Right atrium auricular region (tissue), 2 donors: ENCODE data around the gene USP47. TPM values are rescaled to one million over a fixed set of nuclear protein-coding genes. Genes with fewer than 3 reads are reported as not detected.

Source experiments
- DNase-seq: peaks from one replicate; pipeline ENCODE4 v3.0.0-alpha.2; 2019; ENCODE audit warnings: low spot score
- H3K27ac ChIP-seq, 2 donors: fragments of 200-600 bp; sonication (generic); 1 replicate in 1 of 2; 2 replicates in 1 of 2; pipeline ENCODE4 v1.5.1; 2016 to 2019
- H3K27me3 ChIP-seq, 2 donors: fragments of 200-600 bp; sonication (generic); one replicate each; pipeline versions ENCODE4 v1.5.1 to v1.6.0; 2017 to 2019
- H3K36me3 ChIP-seq: fragments of 200-600 bp; sonication (generic); one replicate; pipeline ENCODE4 v1.5.1; 2016
- H3K4me1 ChIP-seq, 2 donors: fragments of 200-600 bp; sonication (generic); one replicate each; pipeline versions ENCODE4 v1.5.1 to v1.6.0; 2017 to 2019
- H3K4me3 ChIP-seq, 2 donors: fragments of 200-600 bp; sonication (generic); 1 replicate in 1 of 2; 2 replicates in 1 of 2; pipeline ENCODE4 v1.5.1; 2017 to 2019; ENCODE audit warnings: mild to moderate bottlenecking in 1 of 2, moderate library complexity in 1 of 2
- H3K9me3 ChIP-seq, 2 donors: fragments of 200-600 bp; sonication (generic); one replicate each; pipeline ENCODE4 v1.5.1; 2019
- CTCF ChIP-seq, 2 donors: fragments of 200-600 bp; sonication (generic); IDR thresholded peaks; one replicate each; pipeline ENCODE4 v1.5.1; 2019; ENCODE audit warnings: antibody characterized with exemption in 2 of 2
- total RNA-seq, 2 donors: library from RNA; depleted of rRNA; stranded (reverse); fragments of >200 nt; gene quantifications; one replicate each; pipeline ENCODE4 v1.1.0, GENCODE V29; 2016

Gene USP47
- total RNA-seq, 2 donors from 2014 or later = 58.7 to 61.3 TPM

- Histone ChIP-seq H3K4me3 (no peak overlapping the region), H3K36me3 (peaks cover 64% of the 10 kb centered on the region)
These were observed 110.3 kb downstream of the USP47 start for GRCh38 chr11:11952036-11952435.

GRCh38 chr11:11956006-11956405 is 114.2 kb downstream of the USP47 start:
- Histone ChIP-seq H3K4me1 (peaks cover 0 to 13% of the 10 kb centered on the region in 2 donors), H3K4me3 (no peak overlapping the region), H3K27me3 (no peaks in the 10 kb centered on the region), H3K9me3 (no peaks in the 10 kb centered on the region), H3K36me3 (peaks cover 46% of the 10 kb centered on the region), H3K27ac (no peak overlapping the region)
- no peak for DNase-seq
- no peak for TF ChIP-seq CTCF (IDR thresholded peaks at IDR 0.05)

More at GRCh38 chr11:11952036-11952435, 110.3 kb downstream of the USP47 start:
- H3K27me3 ChIP-seq = no peaks in the 10 kb centered on the region
- no peaks in the 10 kb centered on the region for H3K9me3 ChIP-seq
- TF ChIP-seq CTCF (IDR thresholded peaks at IDR 0.05) = no peak
- peaks cover 0 to 25% of the 10 kb centered on the region in 2 donors for H3K4me1 ChIP-seq
- H3K27ac ChIP-seq = no peak overlapping the region
- no peak for DNase-seq

GRCh38 chr11:11958403-11959231 is 116.8 kb downstream of the USP47 start:
- Histone ChIP-seq H3K27ac (peak overlapping the region in 1 of 2 donors; percentile 15), H3K36me3 (peaks cover 49% of the 10 kb centered on the region), H3K9me3 (no peaks in the 10 kb centered on the region), H3K27me3 (no peaks in the 10 kb centered on the region), H3K4me1 (peaks cover 0 to 31% of the 10 kb centered on the region in 2 donors), H3K4me3 (no peak overlapping the region)
- TF ChIP-seq CTCF (IDR thresholded peaks at IDR 0.05) = no peak
- no peak for DNase-seq

DNA sequence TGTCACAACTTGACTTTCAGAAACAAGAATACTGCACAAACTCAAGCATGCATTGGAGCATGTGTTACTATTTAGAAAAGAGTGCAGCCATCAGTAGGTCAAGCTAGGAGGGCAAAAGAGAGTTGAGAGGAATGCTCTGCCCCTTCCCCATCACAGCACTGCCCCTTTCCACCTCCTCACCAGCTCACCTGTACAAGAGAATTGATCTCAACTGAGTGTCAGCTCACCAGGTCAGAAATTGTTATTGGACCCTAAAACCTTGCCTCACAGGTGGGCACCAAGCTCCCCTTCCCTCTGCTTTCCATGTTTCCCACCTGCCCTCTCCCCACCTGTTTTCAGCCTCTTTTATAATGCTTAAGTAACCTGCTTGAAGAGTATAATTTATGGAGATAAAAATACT is 117.8 kb downstream of the USP47 start:
- H3K4me3 ChIP-seq = no peak overlapping the region
- DNase-seq = no peak
- H3K27me3 ChIP-seq = no peaks in the 10 kb centered on the region
- H3K36me3 ChIP-seq = peaks cover 45% of the 10 kb centered on the region
- TF ChIP-seq CTCF (IDR thresholded peaks at IDR 0.05) = no peak
- H3K4me1 ChIP-seq = peaks cover 0 to 41% of the 10 kb centered on the region in 2 donors
- no peaks in the 10 kb centered on the region for H3K9me3 ChIP-seq
- H3K27ac ChIP-seq = no peak overlapping the region

- Histone ChIP-seq H3K36me3 (peaks cover 45% of the 10 kb centered on the region), H3K27me3 (no peaks in the 10 kb centered on the region), H3K4me1 (peaks cover 0 to 52% of the 10 kb centered on the region in 2 donors), H3K4me3 (no peak overlapping the region), H3K27ac (no peak overlapping the region), H3K9me3 (no peaks in the 10 kb centered on the region)
- no peak for DNase-seq
- TF ChIP-seq CTCF (IDR thresholded peaks at IDR 0.05) = no peak
These were observed 118.9 kb downstream of the USP47 start for GRCh38 chr11:11960687-11961086.
